Stimulated activated CD4-positive, alpha-beta T cell treated with anti-CD3 and anti-CD28 coated beads, TNF-alpha, amount 100 ng/mL, for 4 hours (primary cell): ENCODE measurements around the gene CERS3.
"Not testable (repeated sequence)": the region's sequence is repeated elsewhere in the genome, so short reads cannot be mapped to it uniquely, and the experiment has no call there.

Experiments used
- DNase-seq, 3 experiments: peaks; one replicate each; pipeline ENCODE4 v3.0.0-alpha.2; 2020; ENCODE audit warnings: low read depth in 3 of 3

CERS3 gene

DNA sequence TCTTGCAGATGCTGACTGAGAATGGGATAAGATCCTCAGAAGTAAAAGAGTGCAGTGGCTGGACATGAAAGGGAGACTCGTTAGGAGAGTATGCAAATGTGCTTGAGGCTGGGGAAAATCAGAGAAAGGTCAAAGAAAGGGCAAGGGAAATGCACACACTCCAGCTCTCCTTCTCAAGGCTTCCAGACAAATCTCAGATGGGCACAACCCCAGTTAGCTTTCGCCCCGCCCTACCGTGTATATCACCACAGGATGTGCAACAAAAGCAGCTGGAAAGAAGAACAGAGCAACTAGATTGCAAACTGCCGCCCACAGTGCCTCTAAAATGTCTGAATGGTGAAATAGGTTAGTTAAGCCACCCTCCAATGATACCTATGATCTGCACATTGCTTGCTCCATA, 63.9 kb downstream of the CERS3 start:
- no peak for DNase-seq

DNA sequence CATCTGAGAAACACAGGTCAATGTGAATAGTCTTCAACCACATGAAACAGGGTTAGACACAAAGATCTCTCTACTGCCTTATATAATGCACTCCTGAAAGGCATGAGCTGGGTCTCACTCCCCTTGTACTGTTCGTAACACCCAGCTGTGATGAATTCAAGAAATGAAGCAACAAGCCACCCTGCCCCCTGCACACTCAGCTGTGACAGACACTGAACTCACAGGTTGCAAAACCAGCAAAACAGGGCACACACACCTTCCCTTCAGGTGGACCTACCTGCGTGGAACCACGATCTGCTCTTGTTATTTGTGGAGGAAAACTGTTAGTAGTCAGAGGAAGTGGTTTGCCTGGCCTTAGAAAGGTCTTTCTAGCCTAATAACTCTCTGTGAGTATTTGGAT, 64.5 kb downstream of the CERS3 start:
- DNase-seq: no peak

DNA sequence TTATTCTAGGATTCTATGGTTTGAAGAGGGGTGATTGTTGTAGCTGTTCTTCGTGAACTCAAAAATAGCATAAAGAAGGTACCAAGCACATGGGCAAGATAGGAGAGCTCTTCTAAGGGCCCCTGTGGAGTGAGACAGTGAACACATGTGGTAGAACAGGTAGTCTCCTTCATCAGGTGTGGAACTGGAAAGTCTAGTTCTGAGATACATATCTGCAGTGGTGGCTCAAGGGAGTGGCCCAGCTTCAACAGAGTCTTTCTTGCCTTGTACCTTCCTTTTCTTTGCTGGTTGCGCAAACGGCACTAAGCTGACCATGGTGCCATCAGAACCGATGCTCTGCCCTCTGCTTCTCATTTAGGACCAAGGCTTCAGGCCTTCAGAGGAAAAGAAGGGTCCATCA, 65.2 kb downstream of the CERS3 start:
- no peak for DNase-seq

DNA sequence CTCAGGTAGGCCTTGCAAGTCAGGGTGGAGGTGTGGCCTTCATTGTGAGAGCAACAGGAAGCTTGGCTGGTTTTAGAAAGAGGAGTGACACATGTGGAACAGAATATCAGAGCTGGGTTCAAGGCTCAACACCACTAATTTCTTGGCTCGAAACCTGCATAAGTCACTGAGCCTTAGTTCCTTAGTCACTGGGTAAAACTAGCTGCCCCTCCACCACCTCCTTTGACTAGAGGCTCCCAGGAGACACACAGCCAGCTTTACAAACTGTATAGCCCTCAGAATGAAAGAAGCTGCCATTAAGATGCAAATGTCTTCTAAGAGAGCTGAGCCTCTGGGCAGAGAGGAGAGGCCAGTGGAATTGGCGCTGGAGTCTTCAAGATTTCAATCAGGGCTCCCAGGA, 67.7 kb downstream of the CERS3 start:
- DNase-seq: no peak

DNA sequence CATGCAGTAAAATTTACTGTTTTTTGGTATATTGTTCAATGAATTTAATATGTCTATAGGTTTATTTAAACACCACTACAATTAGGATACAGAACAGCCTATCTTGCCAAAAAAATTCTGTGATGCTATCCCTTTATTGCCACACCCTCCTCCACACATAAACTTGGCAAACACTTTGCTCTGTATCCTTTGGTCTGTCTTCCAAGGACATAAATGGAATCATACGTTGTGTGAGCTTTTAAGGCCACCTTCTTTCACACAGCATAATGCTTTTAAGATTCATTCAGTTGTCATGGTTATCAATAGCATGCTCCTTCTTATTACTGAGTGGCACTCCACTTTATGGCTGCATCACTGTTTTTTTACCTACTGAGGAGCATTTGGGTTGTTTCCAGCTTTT, 71.5 kb downstream of the CERS3 start:
- no peak for DNase-seq

DNA sequence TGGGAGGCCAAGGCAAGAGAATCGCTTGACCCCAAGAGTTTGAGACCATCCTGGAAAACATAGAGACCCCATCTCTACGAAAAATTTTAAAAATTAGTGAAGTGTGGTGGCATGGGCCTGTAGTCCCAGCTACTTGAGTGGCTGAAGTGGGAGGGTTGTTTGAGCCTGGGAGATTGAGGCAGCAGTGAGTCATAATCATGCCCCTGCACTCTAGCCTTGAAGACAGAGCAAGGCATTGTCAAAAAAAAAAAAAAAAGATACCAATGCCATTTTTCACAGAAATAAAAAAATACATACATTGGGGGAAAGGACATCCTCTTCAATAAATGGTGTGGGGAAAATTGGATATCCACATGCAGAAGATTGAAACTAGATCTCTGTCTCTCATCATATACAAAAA, 74.6 kb downstream of the CERS3 start:
- no peak for DNase-seq

DNA sequence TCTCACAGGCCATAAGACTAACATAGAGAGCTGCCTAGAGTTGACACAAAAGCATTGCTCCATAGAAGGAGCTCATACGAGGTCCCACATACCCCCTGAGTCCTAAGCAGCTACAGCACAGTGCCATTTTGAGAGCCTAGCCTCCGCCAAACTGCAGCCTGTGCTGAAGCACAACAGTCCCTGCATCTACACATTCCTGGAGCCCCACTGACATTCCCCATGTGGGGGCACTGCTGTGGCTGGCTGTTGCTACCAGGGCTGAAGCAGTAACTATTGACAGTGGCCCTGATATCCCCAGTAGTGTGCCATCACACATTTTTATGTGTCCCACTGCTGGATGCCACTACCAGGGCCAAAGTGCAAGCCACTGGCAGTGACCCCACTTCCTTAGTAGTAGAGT, 80.3 kb downstream of the CERS3 start:
- DNase-seq: no peak

DNA sequence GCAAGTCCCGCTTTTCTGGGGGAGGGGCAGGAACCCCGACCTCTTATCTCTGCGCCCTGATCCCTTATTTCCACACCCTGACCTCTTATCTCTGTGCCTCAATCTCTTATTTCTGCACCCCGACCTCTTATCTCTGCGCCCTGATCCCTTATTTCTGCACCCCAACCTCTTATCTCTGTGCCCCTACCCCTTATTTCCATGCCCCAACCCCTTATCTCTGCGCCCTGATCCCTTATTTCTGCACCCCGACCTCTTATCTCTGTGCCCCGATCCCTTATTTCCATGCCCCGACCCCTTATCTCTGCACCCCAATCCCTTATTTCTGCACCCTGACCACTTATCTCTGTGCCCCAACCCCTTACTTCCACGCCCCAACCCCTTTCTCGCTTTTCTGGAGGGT, 87.7 kb downstream of the CERS3 start:
- not testable (repeated sequence) for DNase-seq

DNA sequence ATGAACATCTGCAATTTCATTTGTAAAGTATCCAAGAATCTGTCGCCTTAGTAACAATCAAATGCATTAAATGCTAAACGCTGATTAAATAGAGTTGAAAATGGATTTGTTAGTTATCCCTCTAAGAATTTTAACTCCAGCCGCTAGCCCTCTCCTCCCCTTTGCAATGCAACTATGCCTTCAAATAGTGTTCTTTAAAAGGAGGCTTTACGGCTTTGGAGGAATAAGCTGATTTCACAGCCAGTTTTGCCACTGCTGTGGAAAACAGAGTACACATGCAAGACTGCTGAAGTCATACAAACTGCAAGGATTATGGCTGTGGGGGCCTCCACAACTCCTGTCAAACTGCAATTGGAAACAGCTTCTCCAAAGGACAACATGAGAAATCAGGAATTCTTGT, 89.2 kb downstream of the CERS3 start:
- DNase-seq: no peak

DNA sequence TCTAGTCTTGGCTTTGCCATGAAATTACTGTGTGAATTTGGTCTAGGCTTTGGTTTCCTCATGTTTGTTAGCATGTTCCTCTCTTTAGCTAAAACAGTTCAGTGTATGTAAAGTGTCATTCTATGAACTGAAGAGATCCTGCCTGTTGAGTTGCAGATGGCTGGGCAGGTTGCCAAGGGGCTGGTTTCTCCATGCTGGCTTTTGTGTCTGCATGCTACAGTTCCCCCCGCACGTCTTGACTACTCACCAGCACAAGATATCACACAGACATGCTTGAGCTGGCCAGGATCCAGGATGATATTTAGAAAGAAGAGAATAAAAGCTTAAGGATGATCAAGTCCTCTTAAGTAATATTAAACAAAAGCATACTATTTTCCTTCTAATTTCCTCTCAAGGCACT, 90.2 kb downstream of the CERS3 start:
- DNase-seq: peak in 1 of 3 experiments; percentile 4

DNA sequence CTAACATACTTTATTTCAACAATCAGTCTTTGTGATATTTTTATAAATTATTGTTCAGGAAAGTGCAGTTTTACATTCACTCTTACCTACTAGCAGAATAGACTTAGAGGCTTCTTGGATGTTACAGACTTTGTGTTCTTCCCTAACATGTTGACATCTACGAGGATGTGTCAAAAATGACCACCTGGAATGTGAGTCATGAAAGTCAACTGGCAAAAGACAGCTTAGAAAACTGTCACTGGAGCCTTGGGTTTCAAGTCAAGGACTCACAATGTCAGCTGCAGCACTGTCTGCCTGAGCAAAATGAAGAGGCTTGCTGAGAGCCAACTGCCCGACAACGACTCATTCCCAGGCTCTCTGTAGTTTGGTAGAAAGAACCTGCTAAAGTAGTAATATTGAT, 91.5 kb downstream of the CERS3 start:
- no peak for DNase-seq

DNA sequence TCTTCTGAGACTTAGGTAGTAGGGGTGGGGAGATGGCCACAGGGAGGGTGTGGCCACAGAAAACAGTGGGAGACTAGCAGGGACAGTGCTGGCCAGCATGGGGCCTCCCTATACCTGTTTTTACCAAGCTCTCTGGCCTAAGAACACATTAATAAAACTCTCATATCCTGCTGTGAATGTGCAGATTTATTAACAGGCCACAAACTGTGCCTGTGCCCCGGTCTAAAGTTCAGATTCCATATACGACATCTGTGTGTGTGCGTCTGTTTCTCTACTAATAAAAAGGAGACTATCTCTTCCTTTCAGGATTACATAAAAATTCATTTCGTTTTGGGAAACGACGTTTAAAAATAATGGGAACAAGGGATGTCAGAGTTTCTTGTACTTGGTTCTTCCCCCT, 94.2 kb downstream of the CERS3 start:
- DNase-seq: no peak

DNA sequence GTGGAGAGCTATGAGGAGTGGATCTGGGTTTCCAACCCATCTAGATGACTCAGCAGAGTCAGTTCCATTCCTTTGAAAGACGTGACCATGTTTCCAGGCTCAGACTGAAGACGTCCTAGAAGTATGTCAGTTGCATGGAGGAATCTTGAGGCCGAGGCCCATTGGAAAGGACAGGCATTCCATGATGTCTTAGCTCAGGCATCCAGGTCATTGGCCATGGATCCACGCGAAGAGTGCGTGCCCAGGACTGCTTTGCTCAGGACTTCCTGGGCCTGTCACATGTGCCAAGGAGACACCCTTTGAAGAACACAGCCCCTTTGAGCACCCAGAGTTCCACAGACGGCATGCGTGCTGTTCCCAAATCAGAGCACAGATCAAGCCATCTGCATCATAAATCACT, 94.7 kb downstream of the CERS3 start:
- no peak for DNase-seq

DNA sequence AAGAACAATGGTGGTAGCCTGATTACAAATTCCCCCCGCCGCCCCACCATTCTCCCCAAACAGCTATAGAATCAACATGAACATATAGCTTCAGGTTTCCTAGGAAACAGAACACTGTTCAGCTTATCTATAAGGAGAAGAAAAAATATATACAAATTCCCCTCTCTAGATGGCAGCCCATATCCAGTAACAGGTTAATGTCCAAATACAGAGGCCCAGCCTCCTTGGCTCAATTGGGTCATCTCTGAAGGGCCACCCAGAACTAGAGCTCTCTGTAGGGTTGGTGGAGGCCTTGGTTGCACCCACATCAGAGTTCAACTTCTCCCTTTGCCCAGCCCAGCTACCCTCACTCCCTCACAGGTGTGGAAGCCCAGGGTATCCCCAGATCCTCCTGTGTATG, 95.4 kb downstream of the CERS3 start:
- DNase-seq: no peak

DNA sequence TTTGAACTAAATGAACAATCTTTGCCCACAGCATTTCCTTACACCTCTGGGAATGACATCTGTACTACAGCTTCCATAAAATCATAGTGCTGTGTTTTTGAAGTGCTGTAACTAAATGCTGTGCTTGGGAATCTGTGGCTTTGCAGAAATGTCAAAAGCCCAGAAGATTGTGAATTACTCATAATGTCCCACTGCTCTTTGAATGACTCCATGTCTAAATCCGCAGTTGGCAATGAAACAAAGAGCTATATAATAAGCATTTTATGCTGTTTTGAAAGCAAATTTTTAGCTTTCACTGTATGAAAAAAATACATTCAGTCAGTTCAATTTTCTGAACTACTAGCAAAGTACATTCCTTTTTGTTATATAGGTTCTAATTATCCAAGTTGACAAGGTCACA, 98.3 kb downstream of the CERS3 start:
- DNase-seq: no peak

DNA sequence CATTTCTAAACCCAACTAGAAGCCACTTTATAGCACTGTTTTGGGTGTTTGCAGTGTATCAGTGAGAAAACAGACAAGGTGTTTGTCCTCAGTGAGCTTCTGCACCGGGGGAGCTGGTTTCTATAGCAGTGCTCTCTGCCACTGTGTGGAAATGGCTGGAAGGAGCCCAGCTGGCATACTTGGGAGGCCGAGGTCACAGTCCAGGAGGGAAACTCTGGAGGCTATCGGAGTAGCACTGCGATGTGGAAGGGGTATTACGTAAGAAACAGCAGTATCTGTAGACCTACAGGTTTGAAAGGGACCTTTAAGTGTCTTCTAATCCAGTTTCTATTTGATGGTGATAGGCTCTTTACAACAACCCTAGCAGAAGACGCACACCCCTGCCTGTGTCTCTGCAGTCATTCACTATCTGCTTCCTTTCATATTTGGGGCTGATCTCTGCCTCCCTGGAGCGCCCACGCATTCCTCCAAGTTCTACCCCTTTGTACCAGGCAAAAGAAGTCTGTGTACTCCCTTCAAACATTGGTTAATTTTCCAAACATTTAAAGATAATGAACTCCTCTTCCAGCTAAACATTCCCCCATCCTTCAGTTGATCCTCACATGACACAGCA, 99.5 kb downstream of the CERS3 start:
- DNase-seq: no peak

DNA sequence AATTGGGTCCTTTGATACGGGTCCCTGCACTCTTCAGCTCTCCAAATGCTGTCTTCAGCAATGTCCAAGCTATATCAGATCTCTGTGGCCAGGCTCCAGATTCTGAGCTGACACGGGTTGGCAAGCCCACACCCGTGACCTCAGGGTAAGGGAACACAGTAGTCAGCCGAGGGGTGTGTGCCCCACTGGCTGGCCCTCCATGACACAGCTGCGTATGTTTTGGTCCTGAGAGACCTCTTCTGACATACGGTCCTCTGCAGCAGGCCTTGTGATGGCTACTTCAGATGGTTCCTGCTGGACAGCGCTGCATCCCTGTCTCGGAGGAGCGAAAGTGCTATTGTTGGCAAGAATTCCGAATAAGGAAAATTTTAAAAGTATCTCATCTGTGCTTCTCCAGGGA, 101.8 kb downstream of the CERS3 start:
- DNase-seq: no peak

DNA sequence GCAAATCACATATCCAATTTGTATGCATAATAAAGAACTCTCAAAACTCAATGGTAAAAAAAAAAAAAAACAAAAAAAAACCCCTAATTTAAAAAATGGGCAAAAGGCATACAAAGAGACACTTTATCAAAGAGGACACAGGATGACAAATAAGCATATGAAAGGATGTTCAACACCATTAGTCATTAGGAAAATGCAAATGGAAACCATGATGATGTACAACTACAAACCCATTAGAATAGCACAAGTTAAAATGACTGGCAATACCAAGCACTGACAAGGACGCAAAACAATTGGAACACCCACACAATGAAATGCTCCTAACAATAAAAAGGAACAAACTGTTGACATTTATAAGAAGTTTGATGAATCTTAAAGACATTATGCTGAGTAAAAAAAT, 123.6 kb downstream of the CERS3 start:
- no peak for DNase-seq

DNA sequence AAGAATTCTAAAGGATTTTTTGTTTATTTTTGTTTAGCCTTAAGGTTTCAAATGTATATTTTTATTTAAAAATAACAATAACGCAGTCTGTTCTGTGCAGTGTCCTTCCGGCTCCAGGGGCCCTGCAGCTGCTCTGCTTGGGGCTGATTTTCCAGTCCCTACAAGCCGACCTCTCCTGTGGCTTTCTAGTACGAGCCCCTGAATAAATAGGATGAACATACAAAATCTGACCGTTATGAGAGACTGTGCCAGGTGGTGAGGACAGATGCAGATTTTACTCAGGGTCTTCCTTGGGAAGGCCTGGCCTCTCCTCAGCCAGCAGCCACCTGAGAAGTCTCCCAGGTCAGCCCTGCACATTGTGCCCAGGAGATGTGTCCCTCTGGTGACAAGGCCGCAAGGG, 127.8 kb downstream of the CERS3 start:
- DNase-seq: no peak

DNA sequence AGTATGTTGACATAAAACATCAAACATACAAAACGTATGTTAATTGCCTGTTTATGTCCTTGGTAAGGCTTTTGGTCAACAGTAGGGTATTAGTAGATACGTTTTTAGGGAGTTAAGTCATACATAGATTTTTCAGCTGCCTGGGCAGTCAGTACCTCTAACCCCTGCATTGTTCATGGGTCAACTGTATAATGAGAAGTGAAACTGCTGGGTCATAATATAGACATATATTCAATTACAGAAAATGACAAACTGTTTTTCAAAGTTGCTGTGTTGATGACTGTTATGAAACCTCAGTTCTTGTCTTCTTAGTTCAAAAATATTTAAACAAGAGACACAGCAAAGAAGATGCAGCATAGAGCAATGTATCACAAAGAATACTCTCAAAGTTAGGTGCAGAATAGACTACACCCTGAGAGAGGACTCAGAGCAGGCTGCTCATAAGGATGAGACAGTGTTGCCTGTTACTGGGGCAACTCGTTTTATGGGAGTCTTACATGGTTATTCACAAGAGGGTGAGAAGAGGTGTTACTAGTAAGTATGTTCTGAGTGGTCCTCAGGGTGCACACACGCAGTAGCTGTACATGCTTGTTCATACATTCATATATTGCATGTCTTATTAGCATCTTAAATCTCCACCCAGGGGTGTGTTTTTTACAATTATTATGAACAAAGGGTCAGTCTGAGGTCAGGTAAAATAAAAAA, 133.9 kb downstream of the CERS3 start:
- DNase-seq: no peak

DNA sequence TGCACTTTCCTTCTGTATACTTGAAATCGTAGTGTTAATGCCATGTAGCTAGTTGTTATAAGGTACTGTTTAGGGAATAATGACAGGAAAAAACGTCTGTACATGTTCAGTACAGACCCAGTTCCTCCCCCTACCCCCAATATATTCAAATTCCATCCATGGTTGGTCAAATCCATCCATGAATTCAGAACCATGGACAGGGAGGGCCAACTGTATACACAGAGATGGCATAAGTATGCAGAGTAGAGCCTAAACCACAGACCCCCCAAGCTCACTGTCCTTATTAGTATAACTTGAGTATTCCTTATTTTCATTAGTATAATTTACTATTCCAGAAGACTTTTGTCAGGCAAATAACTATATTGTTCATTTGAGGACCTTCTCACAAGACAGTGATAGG, 135.7 kb downstream of the CERS3 start:
- no peak for DNase-seq

DNA sequence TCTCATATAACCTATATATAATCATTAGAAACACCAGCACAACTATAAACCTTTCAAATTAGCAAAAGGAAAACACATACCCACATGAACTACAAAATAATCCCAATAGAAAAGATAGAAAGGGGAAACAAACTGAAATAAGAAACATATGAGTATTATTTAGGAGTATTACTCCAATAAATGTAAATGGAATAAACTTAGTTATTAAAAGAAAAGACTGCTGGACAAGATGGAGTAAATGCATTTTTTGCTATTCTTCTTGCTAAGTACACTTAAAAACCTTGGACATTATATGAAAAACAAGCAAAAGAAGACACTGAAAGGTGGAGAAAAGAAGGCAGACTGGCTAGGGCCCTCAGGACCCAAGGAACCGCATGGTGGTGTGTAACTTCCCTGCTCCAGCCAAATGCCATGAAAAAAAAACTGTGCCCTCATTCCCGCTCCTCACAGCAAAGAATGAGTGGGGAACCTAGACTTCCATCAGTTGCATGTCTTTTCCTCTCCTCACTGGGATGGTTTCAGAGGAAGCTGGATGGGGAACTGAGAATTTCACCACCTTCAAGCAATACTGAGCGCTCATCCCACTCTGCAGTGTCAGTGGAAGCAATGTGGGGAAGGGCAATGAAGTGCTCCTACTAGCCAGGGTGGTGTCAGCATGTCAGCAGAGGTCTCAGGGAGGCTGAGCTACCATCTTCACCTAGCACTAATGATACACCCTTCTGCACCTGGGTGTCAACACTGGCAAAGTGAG, 143.3 kb downstream of the CERS3 start:
- DNase-seq: no peak

DNA sequence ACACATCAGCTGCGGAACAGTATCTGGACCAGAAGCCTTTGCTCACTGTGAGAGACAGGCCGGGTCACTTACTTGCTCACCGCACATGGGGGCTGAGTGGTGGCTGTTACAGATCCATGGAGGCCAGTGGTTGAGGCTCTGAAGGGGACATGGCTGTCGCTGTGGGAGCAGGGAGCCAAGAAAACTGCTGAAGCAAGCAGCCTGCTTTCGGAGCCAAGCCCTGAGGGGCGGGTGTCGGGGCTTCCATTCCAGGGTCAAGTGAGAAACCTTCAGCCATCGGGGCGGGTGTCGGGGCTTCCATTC, 144.7 kb downstream of the CERS3 start:
- no peak for DNase-seq
